Activated CD4-positive, alpha-beta T cell treated with anti-CD3 and anti-CD28 coated beads, Interleukin-2, amount 50 U/mL, for 16 hours (primary cell): Measurements from ENCODE around the gene OR51S1.
"Not testable (repeated sequence)": the region's sequence is repeated elsewhere in the genome, so short reads cannot be mapped to it uniquely, and the experiment has no call there.

Source experiments
- DNase-seq: peaks from one replicate; pipeline ENCODE4 v3.0.0-alpha.2; 2020

OR51S1 gene

GRCh38 chr11:4804280-4804679, 44.7 kb downstream of the OR51S1 start, which contains the start of gene OR52R1:
Gene OR52R1 (minus strand): TSS chr11:4804380. CDS start chr11:4804380, 0 bp downstream.
- DNase-seq: no peak

- not testable (repeated sequence) for DNase-seq
Observed at GRCh38 chr11:4801316-4801715, 47.7 kb downstream of the OR51S1 start.

GRCh38 chr11:4798427-4799183, 50.4 kb downstream of the OR51S1 start:
- peak; percentile 2 for DNase-seq
